ENCODE data around the gene CRYGC.
A peak's percentile ranks its signal among the peaks of the same experiment; 100 is the strongest.
"Not testable (repeated sequence)": the region's sequence is repeated elsewhere in the genome, so short reads cannot be mapped to it uniquely, and the experiment has no call there.

Gene CRYGC

GRCh38 chr2:208138334-208138733 is 8.7 kb upstream of the CRYGC start:
- not testable (repeated sequence) for DNase-seq

GRCh38 chr2:208136716-208137094 is 7.1 kb upstream of the CRYGC start:
- DNase-seq: no peak

GRCh38 chr2:208135794-208136715 is 6.4 kb upstream of the CRYGC start:
- no peak for DNase-seq

GRCh38 chr2:208134928-208135586 is 5.4 kb upstream of the CRYGC start:
- DNase-seq: no peak

- no peak for DNase-seq
These were observed 1.1 kb upstream of the CRYGC start for GRCh38 chr2:208130712-208131110.

GRCh38 chr2:208128136-208128535 is 1.5 kb downstream of the CRYGC start:
- DNase-seq: no peak

- no peak for DNase-seq
These were observed 2.5 kb downstream of the CRYGC start for GRCh38 chr2:208127090-208127489.

- DNase-seq: no peak
These were observed 4.4 kb downstream of the CRYGC start for GRCh38 chr2:208125251-208125650.

- peak in 6 of 58 donors; percentile 0 to 9 (median 2) for DNase-seq
These were observed 5.5 kb downstream of the CRYGC start, which contains the start of gene CRYGD for GRCh38 chr2:208124013-208124715. Gene CRYGD, minus strand, starts transcription at chr2:208124524. Its CDS starts 51 bp downstream, at chr2:208124473.

GRCh38 chr2:208122248-208122647 is 7.4 kb downstream of the CRYGC start:
- DNase-seq: no peak

- DNase-seq: no peak
These were observed 10.7 kb downstream of the CRYGC start for GRCh38 chr2:208118918-208119317.

- not testable (repeated sequence) for DNase-seq
These were observed 12.2 kb downstream of the CRYGC start for GRCh38 chr2:208117390-208117789.

- no peak for DNase-seq
These were observed 16.7 kb downstream of the CRYGC start for GRCh38 chr2:208112969-208113368.

- not testable (repeated sequence) for DNase-seq
These were observed 17.3 kb downstream of the CRYGC start for GRCh38 chr2:208112273-208112745.

GRCh38 chr2:208103616-208104015 is 26.0 kb downstream of the CRYGC start:
- no peak for DNase-seq

- peak in 2 of 58 donors; percentile 38 to 45 for DNase-seq
These were observed 27.7 kb downstream of the CRYGC start for GRCh38 chr2:208101716-208102631.

GRCh38 chr2:208099682-208100470 is 29.8 kb downstream of the CRYGC start:
- no peak for DNase-seq

- not testable (repeated sequence) for DNase-seq
These were observed 30.9 kb downstream of the CRYGC start for GRCh38 chr2:208098701-208099100.

GRCh38 chr2:208098267-208098666 is 31.4 kb downstream of the CRYGC start:
- no peak for DNase-seq

- no peak for DNase-seq
These were observed 31.8 kb downstream of the CRYGC start for GRCh38 chr2:208097801-208098200.
